Left forelimb (tissue), 1 donor: ENCODE measurements around the gene YBX2.
A peak's percentile ranks its signal among the peaks of the same experiment; 100 is the strongest.

Experiments
- DNase-seq: peaks from one replicate; pipeline ENCODE4 v3.0.0-alpha.2; 2018; ENCODE audit warnings: low spot score

YBX2 gene

DNA sequence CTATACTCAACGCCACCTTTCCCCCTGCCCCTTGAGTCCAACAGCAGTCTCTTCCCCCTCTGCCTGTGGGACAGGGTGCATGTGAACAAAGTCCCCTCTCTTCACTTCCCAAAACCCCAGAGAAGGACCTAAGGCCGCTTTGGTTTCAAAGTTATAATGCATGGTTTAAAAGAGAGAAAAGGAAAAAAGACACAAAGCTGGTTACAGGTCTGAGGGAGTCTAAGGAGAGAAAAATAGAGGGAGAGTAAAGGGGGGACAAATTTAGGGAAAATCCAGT is 51.0 kb downstream of the YBX2 start:
- no peak for DNase-seq

DNA sequence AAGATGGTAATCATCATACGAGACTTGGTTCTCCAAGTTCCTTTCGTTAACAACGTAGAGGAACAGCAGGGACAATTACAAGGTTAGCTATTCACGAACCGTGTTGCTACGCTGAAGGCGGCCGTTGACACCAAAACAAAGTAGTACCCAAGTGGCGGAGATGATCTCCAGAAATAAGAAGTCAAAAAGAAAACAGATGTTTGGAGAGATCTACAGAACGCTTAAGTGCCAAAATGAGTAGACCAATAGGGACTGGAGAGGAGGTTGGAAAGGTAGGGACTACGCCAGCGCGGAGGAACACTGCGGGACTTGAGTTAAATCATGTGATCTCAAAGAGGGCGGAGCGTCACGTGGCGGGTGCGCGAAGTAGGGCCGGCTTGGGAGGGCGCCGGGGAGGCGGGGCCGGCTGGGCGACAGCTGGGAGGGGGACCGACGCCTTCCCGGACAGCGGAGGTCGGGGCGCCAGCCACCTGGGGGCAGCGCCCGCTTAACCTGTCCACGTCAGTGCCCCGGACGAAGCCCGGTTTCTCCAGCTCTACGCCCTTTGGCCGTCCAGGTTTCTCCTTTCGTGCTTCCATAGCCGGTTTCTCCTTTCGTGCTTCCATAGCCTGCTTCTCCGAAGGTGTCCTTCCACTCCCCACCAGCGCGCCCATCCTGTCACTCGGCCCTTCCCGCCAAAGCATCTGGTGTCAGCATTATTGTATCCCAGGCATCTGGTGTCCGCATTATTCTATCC is 51.6 kb downstream of the YBX2 start:
- peak; percentile 98 for DNase-seq

DNA sequence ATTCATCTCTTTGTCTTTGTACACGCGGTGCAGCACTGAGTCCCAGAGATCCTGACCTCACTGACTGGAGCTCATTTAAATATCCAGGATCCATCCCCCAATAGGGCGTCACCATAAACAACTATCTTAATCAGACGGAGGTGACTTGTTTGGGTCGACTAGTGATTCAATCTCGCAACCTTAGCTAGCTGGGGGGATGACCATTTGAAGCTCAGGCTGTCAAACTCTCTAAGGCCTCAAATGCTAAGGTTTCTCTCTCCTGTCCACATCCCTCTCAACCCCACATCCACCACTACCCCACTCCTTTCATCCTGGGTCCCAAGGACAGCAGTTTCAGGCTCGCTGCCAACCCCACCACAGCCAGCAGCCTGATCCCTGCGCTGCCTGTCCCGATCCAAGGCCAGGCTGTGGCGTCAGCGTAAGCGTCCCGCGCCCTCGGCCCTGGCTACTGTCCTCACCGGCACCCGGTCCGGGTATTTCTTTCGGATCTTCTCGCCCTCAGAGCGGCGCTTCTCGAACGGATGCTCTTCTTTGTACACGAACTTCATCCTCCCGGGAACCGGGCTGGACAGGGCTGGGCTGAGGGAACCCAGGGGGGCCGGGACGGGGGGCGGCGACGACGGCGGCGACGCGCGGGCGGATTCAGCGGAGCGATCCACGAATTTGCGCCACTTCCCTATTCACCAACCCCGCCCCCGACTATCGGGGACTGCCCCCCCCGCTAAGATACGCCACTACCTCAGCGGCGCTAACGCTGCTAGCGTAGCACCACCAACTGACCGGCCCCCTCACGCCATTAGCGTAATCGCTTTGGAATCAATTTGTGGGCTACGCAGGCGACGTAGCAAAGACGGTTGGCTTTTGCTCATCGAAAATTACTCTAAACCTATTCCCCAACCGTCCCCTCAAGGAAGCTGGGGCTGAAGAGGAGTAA is 52.4 kb downstream of the YBX2 start, which contains the start of gene GABARAP:
GABARAP (minus strand) TSS at position 667 of the 934 bp plus-strand sequence; CDS start at position 548, 119 bp downstream.
- peak; percentile 98 for DNase-seq

DNA sequence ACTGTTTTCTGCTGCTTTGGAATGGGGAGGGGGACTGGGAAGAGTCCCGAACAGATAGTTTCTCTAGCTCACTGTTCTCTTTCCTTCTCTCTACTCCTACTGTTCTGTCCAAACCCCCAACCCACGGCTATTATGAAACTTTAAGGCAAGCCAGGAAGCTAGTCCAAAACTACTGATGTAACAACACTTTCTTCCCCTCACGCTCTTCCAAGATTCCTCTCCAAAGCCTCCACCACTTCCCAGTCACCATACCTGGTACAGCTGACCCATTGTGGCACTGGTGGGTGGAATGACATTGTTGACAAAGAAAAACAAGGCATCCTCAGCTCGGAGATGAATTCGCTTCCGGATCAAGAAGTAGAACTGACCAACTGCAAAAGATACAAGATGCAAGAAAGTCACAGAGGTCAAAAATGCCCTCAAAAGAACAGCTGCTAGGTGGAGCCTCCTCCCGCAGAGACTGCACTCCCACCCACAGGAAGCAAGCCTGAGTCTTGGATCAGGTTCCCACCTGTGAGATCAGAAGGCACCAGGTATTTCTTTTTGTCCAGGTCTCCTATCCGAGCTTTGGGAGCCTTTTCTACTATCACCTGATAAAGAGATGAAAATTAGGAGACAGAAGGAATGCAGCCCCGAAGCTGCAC is 53.2 kb downstream of the YBX2 start:
- DNase-seq = no peak

GRCh38 chr17:7240375-7240774 is 54.1 kb downstream of the YBX2 start:
- no peak for DNase-seq

- DNase-seq = peak; percentile 99
Observed at GRCh38 chr17:7239091-7240027, 55.1 kb downstream of the YBX2 start, which contains the start of gene PHF23. TSS of gene PHF23 (minus strand) at chr17:7239457. CDS start at chr17:7239279, 178 bp downstream.

- no peak for DNase-seq
Observed at GRCh38 chr17:7238420-7239090, 55.9 kb downstream of the YBX2 start.
